ENCODE results near the gene USP37.

The USP37 gene, protein sequence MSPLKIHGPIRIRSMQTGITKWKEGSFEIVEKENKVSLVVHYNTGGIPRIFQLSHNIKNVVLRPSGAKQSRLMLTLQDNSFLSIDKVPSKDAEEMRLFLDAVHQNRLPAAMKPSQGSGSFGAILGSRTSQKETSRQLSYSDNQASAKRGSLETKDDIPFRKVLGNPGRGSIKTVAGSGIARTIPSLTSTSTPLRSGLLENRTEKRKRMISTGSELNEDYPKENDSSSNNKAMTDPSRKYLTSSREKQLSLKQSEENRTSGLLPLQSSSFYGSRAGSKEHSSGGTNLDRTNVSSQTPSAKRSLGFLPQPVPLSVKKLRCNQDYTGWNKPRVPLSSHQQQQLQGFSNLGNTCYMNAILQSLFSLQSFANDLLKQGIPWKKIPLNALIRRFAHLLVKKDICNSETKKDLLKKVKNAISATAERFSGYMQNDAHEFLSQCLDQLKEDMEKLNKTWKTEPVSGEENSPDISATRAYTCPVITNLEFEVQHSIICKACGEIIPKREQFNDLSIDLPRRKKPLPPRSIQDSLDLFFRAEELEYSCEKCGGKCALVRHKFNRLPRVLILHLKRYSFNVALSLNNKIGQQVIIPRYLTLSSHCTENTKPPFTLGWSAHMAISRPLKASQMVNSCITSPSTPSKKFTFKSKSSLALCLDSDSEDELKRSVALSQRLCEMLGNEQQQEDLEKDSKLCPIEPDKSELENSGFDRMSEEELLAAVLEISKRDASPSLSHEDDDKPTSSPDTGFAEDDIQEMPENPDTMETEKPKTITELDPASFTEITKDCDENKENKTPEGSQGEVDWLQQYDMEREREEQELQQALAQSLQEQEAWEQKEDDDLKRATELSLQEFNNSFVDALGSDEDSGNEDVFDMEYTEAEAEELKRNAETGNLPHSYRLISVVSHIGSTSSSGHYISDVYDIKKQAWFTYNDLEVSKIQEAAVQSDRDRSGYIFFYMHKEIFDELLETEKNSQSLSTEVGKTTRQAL

DNA sequence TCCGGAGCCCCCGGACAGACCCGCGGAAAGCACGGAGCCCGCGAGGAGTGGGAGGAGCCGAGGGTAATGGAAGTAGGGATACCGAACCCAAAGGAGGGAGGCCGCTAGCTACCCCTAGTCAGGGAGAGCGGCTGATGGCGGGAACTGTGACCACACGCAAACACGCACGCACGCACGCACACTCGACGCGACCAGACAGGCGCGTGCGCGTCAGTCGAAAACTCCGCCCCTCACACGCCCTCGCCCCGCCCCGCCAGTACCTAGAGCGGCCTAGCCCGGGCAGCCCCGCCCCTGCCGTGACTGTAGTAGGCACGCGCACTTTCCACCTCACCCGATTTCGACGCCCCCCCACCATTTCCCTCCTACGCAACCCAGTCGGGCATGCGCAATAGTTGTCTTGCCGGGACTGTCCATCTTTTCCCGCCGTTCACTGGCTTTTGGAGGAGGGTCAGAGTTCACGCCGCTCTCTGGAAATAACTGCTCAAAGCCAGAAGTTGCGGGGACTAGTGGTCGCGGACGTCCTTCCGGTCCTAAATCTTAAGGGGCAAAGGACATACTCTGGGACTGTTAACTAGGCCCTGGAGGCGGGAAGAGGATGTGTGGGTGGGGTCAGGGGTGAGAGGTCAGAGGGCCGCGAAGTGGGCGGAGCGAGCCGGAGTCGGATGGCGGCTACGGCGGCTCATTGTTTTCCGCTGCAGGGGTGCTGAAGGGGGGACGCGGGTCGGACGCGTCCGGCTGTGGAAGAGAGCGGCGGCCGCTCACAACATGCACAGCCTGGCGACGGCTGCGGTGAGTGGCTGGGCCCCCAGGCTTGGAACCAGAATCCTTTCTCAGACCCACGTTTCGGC, at the start of gene USP37, which contains the start of gene CNOT9:
USP37 (minus strand) TSS at position 162 of the 848 bp plus-strand sequence. CDS start 9,698 bp downstream, outside the sequence.
CNOT9 (plus strand) TSS at position 650 of the 848 bp plus-strand sequence; CDS start at position 766, 116 bp downstream.
- peak; percentile 61 for TF ChIP-seq YY1 (IDR thresholded peaks at IDR 0.05; ENCODE audit: insufficient read depth, insufficient read length)
- TF ChIP-seq SUZ12 (IDR thresholded peaks at IDR 0.05; ENCODE audit: extremely low read depth, insufficient read depth, insufficient read length): no peak
- Histone ChIP-seq H3K9ac (ENCODE audit: insufficient read length, low read depth) (peak within 1 kb of the TSS; percentile 94), H3K27me3 (ENCODE audit: insufficient read depth, insufficient read length) (no peaks in the 10 kb centered on the region), H3K36me3 (ENCODE audit: insufficient read depth, insufficient read length, low read length) (peaks cover 64% of the 10 kb centered on the region), H3K9me3 (ENCODE audit: insufficient read depth, low read length) (no peaks in the 10 kb centered on the region), H3K4me3 (ENCODE audit: insufficient read length, low read depth) (peak within 1 kb of the TSS; percentile 86), H3K4me1 (ENCODE audit: insufficient read depth, insufficient read length) (no peaks in the 10 kb centered on the region)
- peak; percentile 98 for DNase-seq (ENCODE audit: low read depth, low spot score)

DNA sequence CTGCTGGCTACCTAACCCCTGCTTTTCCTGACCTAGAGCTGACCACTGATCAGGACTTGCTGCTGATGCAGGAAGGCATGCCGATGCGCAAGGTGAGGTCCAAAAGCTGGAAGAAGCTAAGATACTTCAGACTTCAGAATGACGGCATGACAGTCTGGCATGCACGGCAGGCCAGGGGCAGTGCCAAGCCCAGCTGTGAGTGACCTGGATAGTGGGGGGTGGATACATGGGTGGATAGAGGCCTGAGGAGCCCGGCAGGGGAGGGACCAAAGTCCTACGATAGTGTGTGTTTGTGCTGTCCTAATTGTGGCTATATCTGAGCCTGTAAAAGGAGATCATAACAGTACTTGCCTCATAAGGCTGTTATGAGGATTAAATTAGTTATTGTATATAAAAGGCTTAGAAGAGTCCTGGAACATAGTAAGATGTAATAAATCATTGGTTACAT, 47.7 kb upstream of the USP37 start:
- Histone ChIP-seq H3K9ac (ENCODE audit: insufficient read length, low read depth) (no peak overlapping the region), H3K36me3 (ENCODE audit: insufficient read depth, insufficient read length, low read length) (no peaks in the 10 kb centered on the region), H3K27me3 (ENCODE audit: insufficient read depth, insufficient read length) (no peaks in the 10 kb centered on the region), H3K4me1 (ENCODE audit: insufficient read depth, insufficient read length) (no peaks in the 10 kb centered on the region), H3K9me3 (ENCODE audit: insufficient read depth, low read length) (no peaks in the 10 kb centered on the region), H3K4me3 (ENCODE audit: insufficient read length, low read depth) (no peak overlapping the region)
- no peak for DNase-seq (ENCODE audit: low read depth, low spot score)
- TF ChIP-seq SUZ12 (IDR thresholded peaks at IDR 0.05; ENCODE audit: extremely low read depth, insufficient read depth, insufficient read length): no peak
- TF ChIP-seq YY1 (IDR thresholded peaks at IDR 0.05; ENCODE audit: insufficient read depth, insufficient read length): no peak
- no peak for TF ChIP-seq ZNF274 (IDR thresholded peaks at IDR 0.05; ENCODE audit: low read depth, low read length)

GRCh38 chr2:218607436-218608115, 39.4 kb upstream of the USP37 start, which contains the start of gene PLCD4:
PLCD4 (plus strand) TSS chr2:218607899; CDS start chr2:218615740, 7,841 bp downstream.
- TF ChIP-seq YY1 (IDR thresholded peaks at IDR 0.05; ENCODE audit: insufficient read depth, insufficient read length) (no peak), ZNF274 (IDR thresholded peaks at IDR 0.05; ENCODE audit: low read depth, low read length) (no peak), SUZ12 (IDR thresholded peaks at IDR 0.05; ENCODE audit: extremely low read depth, insufficient read depth, insufficient read length) (no peak)
- H3K9ac ChIP-seq (ENCODE audit: insufficient read length, low read depth): peak within 1 kb of the TSS; percentile 82
- H3K9me3 ChIP-seq (ENCODE audit: insufficient read depth, low read length): no peaks in the 10 kb centered on the region
- no peaks in the 10 kb centered on the region for H3K36me3 ChIP-seq (ENCODE audit: insufficient read depth, insufficient read length, low read length)
- H3K4me3 ChIP-seq (ENCODE audit: insufficient read length, low read depth): peak within 1 kb of the TSS; percentile 24
- H3K27me3 ChIP-seq (ENCODE audit: insufficient read depth, insufficient read length): no peaks in the 10 kb centered on the region
- peaks cover 7% of the 10 kb centered on the region for H3K4me1 ChIP-seq (ENCODE audit: insufficient read depth, insufficient read length)
- DNase-seq (ENCODE audit: low read depth, low spot score): peak; percentile 6

DNA sequence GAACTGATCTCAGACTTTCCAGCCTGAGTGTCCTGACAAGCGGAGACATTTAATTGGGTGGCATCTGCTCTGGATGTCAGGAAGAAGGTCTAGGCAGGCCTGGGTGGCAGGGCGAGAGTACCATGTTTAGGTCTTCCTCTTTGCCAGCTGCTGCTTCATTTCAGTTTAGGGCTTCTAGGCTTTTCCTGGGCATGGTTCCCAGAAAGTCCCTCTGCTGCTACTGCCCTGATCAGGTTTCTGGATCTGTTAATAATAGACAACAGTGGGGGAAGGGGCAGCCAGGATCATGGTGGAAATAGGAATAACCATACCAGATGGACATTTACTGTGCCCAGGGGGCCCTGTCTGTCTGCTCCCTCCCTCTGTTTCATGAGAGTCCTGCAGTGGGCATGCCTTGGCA, 37.3 kb upstream of the USP37 start:
- TF ChIP-seq SUZ12 (IDR thresholded peaks at IDR 0.05; ENCODE audit: extremely low read depth, insufficient read depth, insufficient read length) (no peak), ZNF274 (IDR thresholded peaks at IDR 0.05; ENCODE audit: low read depth, low read length) (no peak), YY1 (IDR thresholded peaks at IDR 0.05; ENCODE audit: insufficient read depth, insufficient read length) (no peak)
- H3K36me3 ChIP-seq (ENCODE audit: insufficient read depth, insufficient read length, low read length): no peaks in the 10 kb centered on the region
- H3K27me3 ChIP-seq (ENCODE audit: insufficient read depth, insufficient read length): no peaks in the 10 kb centered on the region
- H3K4me1 ChIP-seq (ENCODE audit: insufficient read depth, insufficient read length): peaks cover 7% of the 10 kb centered on the region
- H3K4me3 ChIP-seq (ENCODE audit: insufficient read length, low read depth): no peak overlapping the region
- no peaks in the 10 kb centered on the region for H3K9me3 ChIP-seq (ENCODE audit: insufficient read depth, low read length)
- no peak for DNase-seq (ENCODE audit: low read depth, low spot score)
- no peak overlapping the region for H3K9ac ChIP-seq (ENCODE audit: insufficient read length, low read depth)

- peaks cover 86% of the 10 kb centered on the region for H3K36me3 ChIP-seq (ENCODE audit: insufficient read depth, insufficient read length, low read length)
- H3K9me3 ChIP-seq (ENCODE audit: insufficient read depth, low read length): no peaks in the 10 kb centered on the region
- DNase-seq (ENCODE audit: low read depth, low spot score): no peak
- H3K4me3 ChIP-seq (ENCODE audit: insufficient read length, low read depth): no peak overlapping the region
- TF ChIP-seq SUZ12 (IDR thresholded peaks at IDR 0.05; ENCODE audit: extremely low read depth, insufficient read depth, insufficient read length) (no peak), ZNF274 (IDR thresholded peaks at IDR 0.05; ENCODE audit: low read depth, low read length) (no peak), YY1 (IDR thresholded peaks at IDR 0.05; ENCODE audit: insufficient read depth, insufficient read length) (no peak)
- no peak overlapping the region for H3K9ac ChIP-seq (ENCODE audit: insufficient read length, low read depth)
- no peaks in the 10 kb centered on the region for H3K27me3 ChIP-seq (ENCODE audit: insufficient read depth, insufficient read length)
- no peaks in the 10 kb centered on the region for H3K4me1 ChIP-seq (ENCODE audit: insufficient read depth, insufficient read length)
Measured at GRCh38 chr2:218585541-218585940, 17.4 kb upstream of the USP37 start.

All from NT2/D1 (cell line).